GM18499 (cell line): ENCODE results near the gene ASPHD2.
A peak's percentile ranks its signal among the peaks of the same experiment; 100 is the strongest.
"Not testable (repeated sequence)": the region's sequence is repeated elsewhere in the genome, so short reads cannot be mapped to it uniquely, and the experiment has no call there.

ENCODE experiments used
- ATAC-seq: cut with Tn5 transposase; IDR thresholded peaks from one replicate; pipeline ENCODE4 v1.9.1; 2021; ENCODE audit warnings: moderate number of reproducible peaks; ENCODE audit not compliant: insufficient read depth, unreplicated experiment

ASPHD2 gene

GRCh38 chr22:26428515-26429457, at the start of gene ASPHD2:
TSS of gene ASPHD2 (plus strand) at chr22:26429260. CDS start at chr22:26433616, 4,356 bp downstream.
- peak; percentile 38 for ATAC-seq

- ATAC-seq, result no peak
Measured at GRCh38 chr22:26380072-26380830, 48.8 kb upstream of the ASPHD2 start.

GRCh38 chr22:26382782-26383181, 46.3 kb upstream of the ASPHD2 start:
- no peak for ATAC-seq

GRCh38 chr22:26383968-26384556, 45.0 kb upstream of the ASPHD2 start:
- ATAC-seq, result no peak

GRCh38 chr22:26385164-26385563, 43.9 kb upstream of the ASPHD2 start:
- ATAC-seq, result no peak

- no peak for ATAC-seq
Measured at GRCh38 chr22:26389125-26389524, 39.9 kb upstream of the ASPHD2 start.

GRCh38 chr22:26391091-26391490, 38.0 kb upstream of the ASPHD2 start:
- ATAC-seq, result no peak

GRCh38 chr22:26391623-26392022, 37.4 kb upstream of the ASPHD2 start:
- ATAC-seq, result no peak

GRCh38 chr22:26393929-26394328, 35.1 kb upstream of the ASPHD2 start:
- ATAC-seq, result no peak

- ATAC-seq, result no peak
Measured at GRCh38 chr22:26394777-26395176, 34.3 kb upstream of the ASPHD2 start.

- no peak for ATAC-seq
Measured at GRCh38 chr22:26395926-26396325, 33.1 kb upstream of the ASPHD2 start.

- ATAC-seq, result no peak
Measured at GRCh38 chr22:26398741-26399153, 30.3 kb upstream of the ASPHD2 start.

GRCh38 chr22:26399289-26399688, 29.8 kb upstream of the ASPHD2 start:
- ATAC-seq, result no peak

- no peak for ATAC-seq
Measured at GRCh38 chr22:26401726-26402125, 27.3 kb upstream of the ASPHD2 start.

- ATAC-seq, result no peak
Measured at GRCh38 chr22:26404851-26405421, 24.1 kb upstream of the ASPHD2 start.

- ATAC-seq, result no peak
Measured at GRCh38 chr22:26406118-26406517, 22.9 kb upstream of the ASPHD2 start.

GRCh38 chr22:26408562-26409220, 20.4 kb upstream of the ASPHD2 start:
- not testable (repeated sequence) for ATAC-seq

GRCh38 chr22:26409719-26410335, 19.2 kb upstream of the ASPHD2 start:
- ATAC-seq, result no peak

- ATAC-seq, result no peak
Measured at GRCh38 chr22:26410386-26410785, 18.7 kb upstream of the ASPHD2 start.

- no peak for ATAC-seq
Measured at GRCh38 chr22:26414347-26414746, 14.7 kb upstream of the ASPHD2 start.
